GM19438 (cell line): Measurements from ENCODE around the gene CFAP91.
"Not testable (repeated sequence)": the region's sequence is repeated elsewhere in the genome, so short reads cannot be mapped to it uniquely, and the experiment has no call there.

Experiments
- ATAC-seq: cut with Tn5 transposase; IDR thresholded peaks from one replicate; pipeline ENCODE4 v1.9.1; 2021; ENCODE audit warnings: low read depth; ENCODE audit not compliant: unreplicated experiment

The CFAP91 gene

GRCh38 chr3:119676771-119677640 lies 25.8 kb upstream of the CFAP91 start, which contains the start of gene COX17:
TSS of gene COX17 (minus strand) at chr3:119677406. CDS start at chr3:119677310, 96 bp downstream.
- ATAC-seq, result peak; percentile 94

- no peak for ATAC-seq
These were observed 25.2 kb upstream of the CFAP91 start for GRCh38 chr3:119677641-119677934.

- ATAC-seq, result not testable (repeated sequence)
These were observed 24.6 kb upstream of the CFAP91 start for GRCh38 chr3:119678209-119678608.

- no peak for ATAC-seq
These were observed 22.9 kb upstream of the CFAP91 start for GRCh38 chr3:119679874-119680273.

- ATAC-seq, result no peak
These were observed 21.5 kb upstream of the CFAP91 start for GRCh38 chr3:119681279-119681678.

GRCh38 chr3:119683421-119683820 lies 19.4 kb upstream of the CFAP91 start:
- no peak for ATAC-seq

- no peak for ATAC-seq
These were observed 12.7 kb upstream of the CFAP91 start for GRCh38 chr3:119690043-119690656.

GRCh38 chr3:119695480-119695879 lies 7.3 kb upstream of the CFAP91 start:
- no peak for ATAC-seq

- no peak for ATAC-seq
These were observed 5.4 kb upstream of the CFAP91 start for GRCh38 chr3:119697394-119697793.

GRCh38 chr3:119700269-119700919 lies 2.4 kb upstream of the CFAP91 start:
- ATAC-seq, result peak; percentile 33

- ATAC-seq, result no peak
These were observed 1.7 kb upstream of the CFAP91 start for GRCh38 chr3:119700920-119701734.

GRCh38 chr3:119703820-119704531 lies 1.2 kb downstream of the CFAP91 start:
- no peak for ATAC-seq

GRCh38 chr3:119715105-119715504 lies 12.3 kb downstream of the CFAP91 start:
- no peak for ATAC-seq

GRCh38 chr3:119716998-119717397 lies 14.2 kb downstream of the CFAP91 start:
- no peak for ATAC-seq

- ATAC-seq, result no peak
These were observed 14.7 kb downstream of the CFAP91 start for GRCh38 chr3:119717520-119717919.

- ATAC-seq, result no peak
These were observed 20.2 kb downstream of the CFAP91 start for GRCh38 chr3:119723022-119723421.

- ATAC-seq, result no peak
These were observed 24.1 kb downstream of the CFAP91 start for GRCh38 chr3:119726909-119727308.

- ATAC-seq, result no peak
These were observed 27.2 kb downstream of the CFAP91 start for GRCh38 chr3:119729996-119730395.

- no peak for ATAC-seq
These were observed 28.9 kb downstream of the CFAP91 start for GRCh38 chr3:119731560-119732343.
